Peyer's patch (tissue), 4 donors: ENCODE measurements around the gene LRIG3.

ENCODE experiments used
- CTCF ChIP-seq, 6 experiments: fragments of 450-650 bp in 4 of 6; fragments of 200-600 bp in 2 of 6; sonication (generic) in 1 of 6; IDR thresholded peaks; one replicate each; pipeline ENCODE4 v1.5.1; 2017 to 2019; ENCODE audit warnings: antibody characterized with exemption in 6 of 6, mild to moderate bottlenecking in 3 of 6, moderate library complexity in 1 of 6
- POLR2A ChIP-seq, 2 donors: fragments of 450-650 bp; IDR thresholded peaks; one replicate each; pipeline ENCODE4 v1.5.1; 2017; ENCODE audit warnings: antibody characterized with exemption in 2 of 2, mild to moderate bottlenecking in 2 of 2, moderate library complexity in 2 of 2

GRCh38 chr12:58873496-58873895 lies 46.8 kb downstream of the LRIG3 start:
- TF ChIP-seq CTCF (IDR thresholded peaks at IDR 0.05) (no peak), POLR2A (IDR thresholded peaks at IDR 0.05) (no peak)
